D721Med (cell line): ENCODE data around the gene C2CD4D.

Experiments used
- DNase-seq: peaks from one replicate; pipeline ENCODE4 v3.0.0; 2011; ENCODE audit warnings: low spot score; ENCODE audit not compliant: insufficient read length
- FAIRE-seq: peaks from 2 replicates; lab custom pipeline; 2011; peaks lifted over from hg19 to GRCh38; lab: Jason Lieb, UNC
- CTCF ChIP-seq: IDR thresholded peaks from 2 replicates; pipeline ENCODE4 v1.5.1; 2012; ENCODE audit warnings: mild to moderate bottlenecking, control low read depth; ENCODE audit not compliant: insufficient read depth; ENCODE audit errors: missing control alignments

The C2CD4D gene

GRCh38 chr1:151805066-151805820 is 34.4 kb downstream of the C2CD4D start, which contains the start of gene LINGO4:
TSS of gene LINGO4 (minus strand) at chr1:151805419. CDS start at chr1:151802704, 2,715 bp downstream.
- DNase-seq (no peak), FAIRE-seq (no peak)
- TF ChIP-seq CTCF: no peak

- no peak for TF ChIP-seq CTCF
- DNase-seq (no peak), FAIRE-seq (no peak)
Measured at GRCh38 chr1:151803915-151804314, 35.7 kb downstream of the C2CD4D start.

GRCh38 chr1:151803164-151803563 is 36.5 kb downstream of the C2CD4D start:
- FAIRE-seq: no peak

GRCh38 chr1:151802372-151802771 is 37.2 kb downstream of the C2CD4D start:
- DNase-seq: no peak
- no peak for TF ChIP-seq CTCF
- FAIRE-seq: no peak

More at GRCh38 chr1:151803164-151803563, 36.5 kb downstream of the C2CD4D start:
- TF ChIP-seq CTCF: no peak
- no peak for DNase-seq

- TF ChIP-seq CTCF: no peak
- no peak for FAIRE-seq
- no peak for DNase-seq
Measured at GRCh38 chr1:151801846-151802245, 37.8 kb downstream of the C2CD4D start.

GRCh38 chr1:151801310-151801820 is 38.3 kb downstream of the C2CD4D start:
- DNase-seq: no peak
- FAIRE-seq: no peak

More at GRCh38 chr1:151801310-151801820, 38.3 kb downstream of the C2CD4D start:
- no peak for TF ChIP-seq CTCF
